Naive thymus-derived CD4-positive, alpha-beta T cell (primary cell): Measurements from ENCODE around the gene CHST3. TPM values are rescaled to one million over a fixed set of nuclear protein-coding genes. Genes with fewer than 3 reads are reported as not detected.
"Not testable (repeated sequence)": the region's sequence is repeated elsewhere in the genome, so short reads cannot be mapped to it uniquely, and the experiment has no call there.

Source experiments
- ATAC-seq: fragments of 150-1000 bp; cut with Tn5 transposase; 2 replicates; pipeline ENCODE4 v1.10.0; 2021; ENCODE audit warnings: mild to moderate bottlenecking, moderate library complexity
- CTCF ChIA-PET: fragments of 350-600 bp; sonication (Branson Sonifier 250); formaldehyde crosslinking; loops from one replicate; lab custom pipeline; 2021; ENCODE audit warnings: antibody characterized with exemption; lab: Charles Lee
- POLR2A ChIA-PET: fragments of 350-600 bp; sonication (Branson Sonifier 250); formaldehyde crosslinking; loops from one replicate; lab custom pipeline; 2021; ENCODE audit warnings: antibody characterized with exemption, inconsistent platforms; lab: Charles Lee
- DNase-seq, 9 donors: peaks; one replicate each; pipeline versions ENCODE4 v3.0.0 to v3.0.0-alpha.2; 2020 to 2022; ENCODE audit warnings: mixed read lengths in 1 of 9
- H3K27ac ChIP-seq: one replicate; pipeline ENCODE4 v1.7.0; 2013; ENCODE audit warnings: mild to moderate bottlenecking, low read depth, low read length, moderate library complexity
- H3K27me3 ChIP-seq, 2 donors: one replicate each; pipeline ENCODE4 v1.7.0; 2013; ENCODE audit warnings: low read length in 2 of 2, mild to moderate bottlenecking in 2 of 2, moderate library complexity in 2 of 2; ENCODE audit not compliant: control insufficient read depth in 2 of 2, insufficient read depth in 2 of 2
- H3K36me3 ChIP-seq, 3 experiments: 1 replicate in 2 of 3; 2 replicates in 1 of 3; pipeline ENCODE4 v1.7.0; 2013; ENCODE audit warnings: low read length in 3 of 3, mild to moderate bottlenecking in 3 of 3, moderate library complexity in 1 of 3; ENCODE audit not compliant: insufficient read depth in 3 of 3, control insufficient read depth in 2 of 3
- H3K4me1 ChIP-seq, 2 donors: one replicate each; pipeline ENCODE4 v1.7.0; 2013; ENCODE audit warnings: low read length in 2 of 2, mild to moderate bottlenecking in 2 of 2, moderate library complexity in 1 of 2; ENCODE audit not compliant: control insufficient read depth in 2 of 2, insufficient read depth in 2 of 2
- H3K4me3 ChIP-seq: 2 replicates; pipeline ENCODE4 v1.7.0; 2013; ENCODE audit warnings: mild to moderate bottlenecking, low read length
- H3K9me3 ChIP-seq, 3 experiments: 1 replicate in 2 of 3; 2 replicates in 1 of 3; pipeline ENCODE4 v1.7.0; 2013; ENCODE audit warnings: low read length in 3 of 3; ENCODE audit not compliant: control insufficient read depth in 2 of 3
- H3K27ac Mint-ChIP-seq, 9 donors: one replicate each; pipeline ENCODE4 v1.8.0; 2020 to 2022; ENCODE audit warnings: mixed read lengths in 9 of 9, mild to moderate bottlenecking in 8 of 9, moderate library complexity in 5 of 9, inconsistent platforms in 2 of 9
- H3K27me3 Mint-ChIP-seq, 5 donors: one replicate each; pipeline ENCODE4 v1.8.0; 2021 to 2022; ENCODE audit warnings: mixed read lengths in 5 of 5, mild to moderate bottlenecking in 1 of 5
- H3K36me3 Mint-ChIP-seq, 5 donors: one replicate each; pipeline ENCODE4 v1.8.0; 2020 to 2022; ENCODE audit warnings: mixed read lengths in 5 of 5, mild to moderate bottlenecking in 3 of 5, inconsistent platforms in 1 of 5
- H3K4me1 Mint-ChIP-seq, 7 donors: one replicate each; pipeline ENCODE4 v1.8.0; 2020 to 2022; ENCODE audit warnings: mixed read lengths in 7 of 7, mild to moderate bottlenecking in 3 of 7, inconsistent platforms in 1 of 7
- H3K4me3 Mint-ChIP-seq, 10 donors: one replicate each; pipeline ENCODE4 v1.8.0; 2020 to 2022; ENCODE audit warnings: mild to moderate bottlenecking in 10 of 10, mixed read lengths in 10 of 10, moderate library complexity in 6 of 10, inconsistent platforms in 2 of 10
- H3K9me3 Mint-ChIP-seq, 11 donors: one replicate each; pipeline ENCODE4 v1.8.0; 2020 to 2022; ENCODE audit warnings: mixed read lengths in 11 of 11, mild to moderate bottlenecking in 4 of 11, inconsistent platforms in 1 of 11, moderate library complexity in 1 of 11
- intact Hi-C, 2 donors: fragments of 100-400 bp; cut with micrococcal nuclease; formaldehyde crosslinking; loops; one replicate each; pipeline ENCODE4 v1.15.1; 2023
- polyA plus RNA-seq, 2 donors: library from polyadenylated mRNA; unstranded; fragments of 300-500 nt; fragmentation: Illumina TruSeq; gene quantifications; one replicate each; pipeline ENCODE4 v1.2.3, GENCODE V29; 2021
- total RNA-seq, 6 experiments: library from RNA in 5 of 6; stranded (reverse) in 5 of 6; gene quantifications; 1 replicate in 5 of 6; 2 replicates in 1 of 6; pipeline ENCODE4 v1.2.3 and lab custom pipeline; 2021 to 2026

Gene CHST3
- total and polyA plus RNA-seq, 7 experiments from 2014 or later = 0.05 TPM; not detected in 6

- Histone ChIP-seq H3K4me1 (peaks cover 0 to 8% of the 10 kb centered on the region in 2 donors), H3K9me3 (no peaks in the 10 kb centered on the region), H3K36me3 (no peaks in the 10 kb centered on the region), H3K27me3 (peaks cover 0 to 4% of the 10 kb centered on the region in 2 donors), H3K27ac (no peak overlapping the region), H3K4me3 (no peak overlapping the region)
- Mint-ChIP-seq H3K27ac (no peak overlapping the region), H3K27me3 (peaks cover 32 to 51% (median 39%) of the 10 kb centered on the region in 5 donors), H3K36me3 (no peaks in the 10 kb centered on the region), H3K4me1 (peaks cover 7 to 15% (median 8%) of the 10 kb centered on the region in 7 donors), H3K9me3 (no peaks in the 10 kb centered on the region), H3K4me3 (peak overlapping the region in 9 of 10 donors; percentile 8 to 89 (median 76))
- ChIA-PET POLR2A (interaction anchor here (0.6 kb wide), 1 partner anchor 21 kb away, joined by 3 read pairs; no protein-coding TSS in a partner anchor), CTCF (no interaction called here)
- intact Hi-C loops = no loop called here
- ATAC-seq = no peak
- no peak for DNase-seq
Observed at GRCh38 chr10:71966046-71967004, 2.1 kb downstream of the CHST3 start.

GRCh38 chr10:71967958-71968357, 3.8 kb downstream of the CHST3 start:
- H3K27ac ChIP-seq, H3K36me3 ChIP-seq, H3K9me3 ChIP-seq, POLR2A ChIA-PET, H3K9me3 Mint-ChIP-seq, CTCF ChIA-PET, H3K36me3 Mint-ChIP-seq, H3K27ac Mint-ChIP-seq, H3K4me1 ChIP-seq, H3K4me3 Mint-ChIP-seq, H3K27me3 ChIP-seq, H3K4me3 ChIP-seq, intact Hi-C loops, ATAC-seq, DNase-seq: not testable (repeated sequence)
- peaks cover 7 to 15% (median 8%) of the 10 kb centered on the region in 7 donors for H3K4me1 Mint-ChIP-seq
- H3K27me3 Mint-ChIP-seq = peaks cover 21 to 36% (median 24%) of the 10 kb centered on the region in 5 donors

GRCh38 chr10:71968553-71969474, 4.6 kb downstream of the CHST3 start:
- CTCF ChIA-PET = no interaction called here
- Mint-ChIP-seq H3K27me3 (peaks cover 20 to 30% (median 21%) of the 10 kb centered on the region in 5 donors), H3K27ac (no peak overlapping the region), H3K36me3 (no peaks in the 10 kb centered on the region), H3K9me3 (no peaks in the 10 kb centered on the region), H3K4me3 (no peak overlapping the region), H3K4me1 (peaks cover 7 to 14% (median 10%) of the 10 kb centered on the region in 7 donors)
- no peak for ATAC-seq
- no peak for DNase-seq
- peaks cover 0 to 4% of the 10 kb centered on the region in 2 donors for H3K27me3 ChIP-seq
- H3K4me3 ChIP-seq = no peak overlapping the region
- no peak overlapping the region for H3K27ac ChIP-seq
- POLR2A ChIA-PET = no interaction called here
- H3K36me3 ChIP-seq = no peaks in the 10 kb centered on the region
- peaks cover 0 to 8% of the 10 kb centered on the region in 2 donors for H3K4me1 ChIP-seq
- no peaks in the 10 kb centered on the region for H3K9me3 ChIP-seq
- intact Hi-C loops = no loop called here

GRCh38 chr10:71969929-71970328, 5.7 kb downstream of the CHST3 start:
- H3K27ac Mint-ChIP-seq = no peak overlapping the region
- Histone ChIP-seq H3K4me3 (no peak overlapping the region), H3K9me3 (no peaks in the 10 kb centered on the region), H3K36me3 (no peaks in the 10 kb centered on the region), H3K27ac (no peak overlapping the region), H3K4me1 (peaks cover 0 to 4% of the 10 kb centered on the region in 2 donors), H3K27me3 (peaks cover 0 to 4% of the 10 kb centered on the region in 2 donors)
- H3K9me3 Mint-ChIP-seq = no peaks in the 10 kb centered on the region
- ChIA-PET POLR2A (no interaction called here), CTCF (interaction anchor here (0.7 kb wide), 1 partner anchor 73 kb away, joined by 3 read pairs; no protein-coding TSS in a partner anchor)
- H3K27me3 Mint-ChIP-seq = peaks cover 17 to 29% (median 19%) of the 10 kb centered on the region in 5 donors
- peaks cover 6 to 14% (median 8%) of the 10 kb centered on the region in 7 donors for H3K4me1 Mint-ChIP-seq
- H3K4me3 Mint-ChIP-seq = no peak overlapping the region
- H3K36me3 Mint-ChIP-seq = no peaks in the 10 kb centered on the region
- no peak for ATAC-seq
- no peak for DNase-seq
- intact Hi-C loops = no loop called here

- no peaks in the 10 kb centered on the region for H3K9me3 Mint-ChIP-seq
- DNase-seq (no peak), ATAC-seq (no peak)
- peaks cover 0 to 2% of the 10 kb centered on the region in 2 donors for H3K27me3 ChIP-seq
- peaks cover 3 to 14% (median 7%) of the 10 kb centered on the region in 7 donors for H3K4me1 Mint-ChIP-seq
- H3K4me3 ChIP-seq = no peak overlapping the region
- no peak overlapping the region for H3K27ac ChIP-seq
- H3K36me3 Mint-ChIP-seq = no peaks in the 10 kb centered on the region
- H3K27me3 Mint-ChIP-seq = peaks cover 13 to 25% (median 15%) of the 10 kb centered on the region in 5 donors
- intact Hi-C loops = no loop called here
- peaks cover 0 to under 1% of the 10 kb centered on the region in 2 donors for H3K4me1 ChIP-seq
- no peak overlapping the region for H3K4me3 Mint-ChIP-seq
- no peaks in the 10 kb centered on the region for H3K36me3 ChIP-seq
- ChIA-PET POLR2A (no interaction called here), CTCF (interaction anchor here (0.7 to 1.2 kb wide), 2 partner anchors 74 kb away, joined by 3 to 6 read pairs; no protein-coding TSS in a partner anchor)
- no peak overlapping the region for H3K27ac Mint-ChIP-seq
- H3K9me3 ChIP-seq = no peaks in the 10 kb centered on the region
Observed at GRCh38 chr10:71970331-71970730, 6.1 kb downstream of the CHST3 start.

GRCh38 chr10:71970869-71971268, 6.7 kb downstream of the CHST3 start:
- no peak for DNase-seq

More at GRCh38 chr10:71970869-71971268, 6.7 kb downstream of the CHST3 start:
- no peaks in the 10 kb centered on the region for H3K27me3 ChIP-seq
- no peaks in the 10 kb centered on the region for H3K9me3 ChIP-seq
- Mint-ChIP-seq H3K9me3 (no peaks in the 10 kb centered on the region), H3K27ac (no peak overlapping the region), H3K36me3 (no peaks in the 10 kb centered on the region), H3K27me3 (peaks cover 8 to 19% (median 10%) of the 10 kb centered on the region in 5 donors), H3K4me1 (peaks cover 0 to 12% (median 4%) of the 10 kb centered on the region in 7 donors), H3K4me3 (no peak overlapping the region)
- H3K4me3 ChIP-seq = no peak overlapping the region
- H3K4me1 ChIP-seq = no peaks in the 10 kb centered on the region
- intact Hi-C loops = no loop called here
- no peak overlapping the region for H3K27ac ChIP-seq
- CTCF ChIA-PET = interaction anchor here (1.2 kb wide), 1 partner anchor 74 kb away, joined by 6 read pairs; no protein-coding TSS in a partner anchor
- H3K36me3 ChIP-seq = no peaks in the 10 kb centered on the region
- no peak for ATAC-seq
- POLR2A ChIA-PET = no interaction called here
